Tibial nerve (tissue), 4 donors: Measurements from ENCODE around the gene EPHX1.

Experiments
- EP300 ChIP-seq, 2 donors: sonication (generic); formaldehyde crosslinking; IDR thresholded peaks; one replicate each; pipeline ENCODE4 v1.6.1; 2017; ENCODE audit warnings: antibody characterized with exemption in 2 of 2, mild to moderate bottlenecking in 1 of 2
- POLR2A ChIP-seq, 2 donors: fragments of 450-650 bp; IDR thresholded peaks; one replicate each; pipeline ENCODE4 v1.6.1; 2017; ENCODE audit warnings: antibody characterized with exemption in 2 of 2, mild to moderate bottlenecking in 2 of 2, moderate library complexity in 2 of 2
- TF ChIP-seq, protein P1 (sequence below), 5 experiments: fragments of 200-600 bp in 3 of 5; fragments of 450-650 bp in 2 of 5; sonication (generic) in 3 of 5; IDR thresholded peaks; one replicate each; pipeline ENCODE4 v1.5.1; 2016 to 2019; ENCODE audit warnings: antibody characterized with exemption in 5 of 5, mild to moderate bottlenecking in 3 of 5, moderate library complexity in 2 of 5

GRCh38 chr1:225866981-225867380 lies 57.1 kb downstream of the EPHX1 start:
- TF ChIP-seq EP300 (IDR thresholded peaks at IDR 0.05) (no peak), POLR2A (IDR thresholded peaks at IDR 0.05) (no peak)
- TF ChIP-seq, protein P1, sequence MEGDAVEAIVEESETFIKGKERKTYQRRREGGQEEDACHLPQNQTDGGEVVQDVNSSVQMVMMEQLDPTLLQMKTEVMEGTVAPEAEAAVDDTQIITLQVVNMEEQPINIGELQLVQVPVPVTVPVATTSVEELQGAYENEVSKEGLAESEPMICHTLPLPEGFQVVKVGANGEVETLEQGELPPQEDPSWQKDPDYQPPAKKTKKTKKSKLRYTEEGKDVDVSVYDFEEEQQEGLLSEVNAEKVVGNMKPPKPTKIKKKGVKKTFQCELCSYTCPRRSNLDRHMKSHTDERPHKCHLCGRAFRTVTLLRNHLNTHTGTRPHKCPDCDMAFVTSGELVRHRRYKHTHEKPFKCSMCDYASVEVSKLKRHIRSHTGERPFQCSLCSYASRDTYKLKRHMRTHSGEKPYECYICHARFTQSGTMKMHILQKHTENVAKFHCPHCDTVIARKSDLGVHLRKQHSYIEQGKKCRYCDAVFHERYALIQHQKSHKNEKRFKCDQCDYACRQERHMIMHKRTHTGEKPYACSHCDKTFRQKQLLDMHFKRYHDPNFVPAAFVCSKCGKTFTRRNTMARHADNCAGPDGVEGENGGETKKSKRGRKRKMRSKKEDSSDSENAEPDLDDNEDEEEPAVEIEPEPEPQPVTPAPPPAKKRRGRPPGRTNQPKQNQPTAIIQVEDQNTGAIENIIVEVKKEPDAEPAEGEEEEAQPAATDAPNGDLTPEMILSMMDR (IDR thresholded peaks at IDR 0.05), result no peak
